SK-N-MC (cell line): ENCODE results near the gene TAS2R60.

ENCODE experiments used
- DNase-seq: peaks from one replicate; pipeline ENCODE4 v3.0.0-alpha.2; 2011; ENCODE audit warnings: low read depth, low spot score
- H3K27ac ChIP-seq: fragments of 200-600 bp; sonication (generic); 2 replicates; pipeline ENCODE4 v1.5.1; 2016; ENCODE audit warnings: mixed run types
- H3K36me3 ChIP-seq: fragments of 200-600 bp; sonication (generic); 2 replicates; pipeline ENCODE4 v1.6.1; 2017; ENCODE audit warnings: antibody characterized with exemption, low read length, mixed read lengths; ENCODE audit not compliant: insufficient read depth
- H3K4me3 ChIP-seq: fragments of 200-600 bp; sonication (generic); 2 replicates; pipeline ENCODE4 v1.5.1; 2016
- H3K9ac ChIP-seq: fragments of 200-600 bp; sonication (generic); 2 replicates; pipeline ENCODE4 v1.8.0; 2017; ENCODE audit warnings: mixed run types, mixed read lengths; ENCODE audit not compliant: insufficient read length
- H3K9me3 ChIP-seq: fragments of 200-600 bp; sonication (generic); 2 replicates; pipeline ENCODE4 v1.6.1; 2017; ENCODE audit warnings: low read depth, mild to moderate bottlenecking, antibody characterized with exemption, low read length, moderate library complexity, mixed read lengths
- EZH2 ChIP-seq: fragments of 200-600 bp; sonication (generic); IDR thresholded peaks from one replicate; pipeline ENCODE4 v1.6.1; 2017; ENCODE audit warnings: antibody characterized with exemption
- FOXP2 ChIP-seq: optimal IDR thresholded peaks from 2 replicates; pipeline ENCODE3; 2011; ENCODE audit warnings: mild to moderate bottlenecking, moderate library complexity; ENCODE audit not compliant: insufficient read depth; ENCODE audit errors: extremely low read length, control extremely low read depth
- POLR2AphosphoS5 ChIP-seq: IDR thresholded peaks from 2 replicates; pipeline ENCODE4 v1.6.1; 2012; ENCODE audit warnings: mild to moderate bottlenecking, low read depth, low read length, borderline replicate concordance

Gene TAS2R60

GRCh38 chr7:143455942-143456341 is 12.7 kb downstream of the TAS2R60 start:
- no peak for DNase-seq
- Histone ChIP-seq H3K9ac (no peak overlapping the region), H3K36me3 (no peaks in the 10 kb centered on the region), H3K9me3 (no peaks in the 10 kb centered on the region), H3K4me3 (no peak overlapping the region), H3K27ac (no peak overlapping the region)
- no peak for TF ChIP-seq FOXP2
- no peak for TF ChIP-seq EZH2
- no peak for TF ChIP-seq POLR2AphosphoS5

- no peak overlapping the region for H3K9ac ChIP-seq
- H3K4me3 ChIP-seq, result no peak overlapping the region
- H3K27ac ChIP-seq, result no peak overlapping the region
- TF ChIP-seq FOXP2 (no peak), EZH2 (no peak), POLR2AphosphoS5 (no peak)
- no peaks in the 10 kb centered on the region for H3K36me3 ChIP-seq
- no peaks in the 10 kb centered on the region for H3K9me3 ChIP-seq
- DNase-seq, result no peak
These were observed 13.9 kb downstream of the TAS2R60 start for GRCh38 chr7:143456992-143457793.

GRCh38 chr7:143458263-143458662 is 15.0 kb downstream of the TAS2R60 start:
- Histone ChIP-seq H3K27ac (no peak overlapping the region), H3K36me3 (no peaks in the 10 kb centered on the region), H3K4me3 (no peak overlapping the region), H3K9me3 (no peaks in the 10 kb centered on the region), H3K9ac (no peak overlapping the region)
- no peak for DNase-seq
- TF ChIP-seq FOXP2 (no peak), EZH2 (no peak), POLR2AphosphoS5 (no peak)

DNA sequence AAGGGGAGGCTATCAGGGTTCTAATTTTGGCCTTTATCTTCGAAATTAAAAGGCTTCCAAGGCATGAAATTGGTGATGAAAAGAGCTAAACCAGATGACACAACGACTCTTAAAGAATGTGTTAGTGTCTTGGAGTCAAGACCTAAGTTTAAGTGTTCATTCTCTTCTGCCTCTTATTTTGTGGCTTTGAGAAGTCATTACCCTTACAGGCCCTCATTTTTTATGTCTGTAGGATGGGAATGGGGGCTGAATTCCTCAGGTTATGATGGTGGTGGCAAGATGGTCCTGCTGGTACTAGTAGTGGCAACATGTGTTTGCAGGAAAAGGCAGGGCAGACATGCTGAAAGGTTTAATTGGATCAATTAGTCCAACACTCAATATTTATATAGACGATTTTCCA is 15.4 kb downstream of the TAS2R60 start:
- DNase-seq, result no peak

GRCh38 chr7:143459359-143459758 is 16.1 kb downstream of the TAS2R60 start:
- DNase-seq, result no peak
- Histone ChIP-seq H3K9ac (no peak overlapping the region), H3K4me3 (no peak overlapping the region), H3K9me3 (no peaks in the 10 kb centered on the region), H3K27ac (no peak overlapping the region), H3K36me3 (no peaks in the 10 kb centered on the region)
- TF ChIP-seq EZH2 (no peak), FOXP2 (no peak), POLR2AphosphoS5 (no peak)

More for the DNA sequence above, 15.4 kb downstream of the TAS2R60 start:
- H3K9me3 ChIP-seq, result no peaks in the 10 kb centered on the region
- no peak overlapping the region for H3K9ac ChIP-seq
- TF ChIP-seq EZH2 (no peak), POLR2AphosphoS5 (no peak), FOXP2 (no peak)
- no peak overlapping the region for H3K4me3 ChIP-seq
- H3K27ac ChIP-seq, result no peak overlapping the region
- no peaks in the 10 kb centered on the region for H3K36me3 ChIP-seq

DNA sequence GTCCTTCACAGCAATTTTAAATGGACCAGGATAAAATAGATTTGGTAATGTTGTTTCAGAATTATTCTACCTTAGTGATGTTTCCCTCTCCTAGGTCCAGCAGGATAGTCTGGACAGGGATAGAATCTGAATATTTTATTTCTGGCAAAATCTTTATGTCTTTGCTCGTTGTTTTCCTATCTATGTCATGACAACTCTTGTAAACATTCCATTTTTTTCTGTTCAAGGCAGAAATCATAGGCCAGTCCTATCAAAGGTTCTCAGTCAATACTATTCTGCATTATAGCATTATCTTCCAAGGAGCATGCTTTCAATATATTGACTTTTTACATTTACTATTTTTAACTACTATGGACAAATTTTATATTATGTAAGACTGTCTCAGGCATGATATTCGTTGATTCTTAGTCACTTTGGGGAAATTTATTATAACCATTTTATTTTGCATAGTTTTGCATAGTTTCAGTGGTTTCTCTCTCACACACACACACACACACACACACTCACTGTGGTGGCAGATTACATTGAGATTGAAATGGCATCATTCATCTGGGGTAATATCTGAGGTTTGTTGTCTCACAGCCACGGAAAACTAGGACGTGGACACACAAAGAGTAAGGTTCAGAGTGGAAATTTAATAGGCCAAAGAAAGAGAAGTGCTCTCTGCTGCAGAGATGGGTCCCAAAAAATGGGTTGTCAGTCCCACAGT is 17.2 kb downstream of the TAS2R60 start:
- no peak overlapping the region for H3K27ac ChIP-seq
- H3K9ac ChIP-seq, result no peak overlapping the region
- no peaks in the 10 kb centered on the region for H3K9me3 ChIP-seq
- no peak overlapping the region for H3K4me3 ChIP-seq
- H3K36me3 ChIP-seq, result no peaks in the 10 kb centered on the region
- TF ChIP-seq EZH2 (no peak), POLR2AphosphoS5 (no peak), FOXP2 (no peak)
- DNase-seq, result no peak

- DNase-seq, result no peak
- Histone ChIP-seq H3K9me3 (no peaks in the 10 kb centered on the region), H3K4me3 (no peak overlapping the region), H3K36me3 (no peaks in the 10 kb centered on the region), H3K9ac (no peak overlapping the region), H3K27ac (no peak overlapping the region)
- TF ChIP-seq FOXP2 (no peak), POLR2AphosphoS5 (no peak), EZH2 (no peak)
These were observed 18.8 kb downstream of the TAS2R60 start for GRCh38 chr7:143462045-143462444.

- H3K4me3 ChIP-seq, result no peak overlapping the region
- no peaks in the 10 kb centered on the region for H3K9me3 ChIP-seq
- H3K27ac ChIP-seq, result no peak overlapping the region
- no peaks in the 10 kb centered on the region for H3K36me3 ChIP-seq
- H3K9ac ChIP-seq, result no peak overlapping the region
- no peak for DNase-seq
- no peak for TF ChIP-seq EZH2
- no peak for TF ChIP-seq POLR2AphosphoS5
These were observed 20.3 kb downstream of the TAS2R60 start for GRCh38 chr7:143463556-143463955.
